HG03442 (cell line): Measurements from ENCODE around the gene ISOC1.

Experiments used
- ATAC-seq: cut with Tn5 transposase; IDR thresholded peaks from one replicate; pipeline ENCODE4 v1.9.1; 2021; ENCODE audit warnings: mild to moderate bottlenecking, moderate library complexity; ENCODE audit not compliant: unreplicated experiment

The ISOC1 gene

GRCh38 chr5:129094087-129094923 is at the start of gene ISOC1:
ISOC1 (plus strand) TSS chr5:129094749; CDS start chr5:129094767, 18 bp downstream.
- peak; percentile 86 for ATAC-seq

DNA sequence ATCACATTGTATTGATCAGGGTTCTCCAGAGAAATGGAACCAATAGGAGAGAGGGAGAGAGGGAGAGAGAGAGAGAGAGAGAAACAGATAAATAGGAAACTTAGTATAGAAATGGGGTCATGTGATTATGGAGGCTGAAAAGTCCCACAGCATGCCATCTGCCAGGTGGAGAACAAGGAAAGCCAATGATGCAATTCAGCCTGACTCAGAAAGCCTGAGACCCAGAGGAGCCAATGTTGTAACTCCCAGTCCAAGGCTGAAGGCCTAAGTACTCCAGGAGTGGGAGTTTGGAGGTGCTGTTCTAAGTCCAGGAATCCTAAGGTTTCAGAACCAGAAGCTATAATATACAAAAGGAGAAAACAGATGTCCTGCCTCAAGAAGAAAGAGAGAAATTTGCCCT is 48.4 kb upstream of the ISOC1 start:
- ATAC-seq, result no peak

- no peak for ATAC-seq
These were observed 46.0 kb upstream of the ISOC1 start for GRCh38 chr5:129048509-129048908.

DNA sequence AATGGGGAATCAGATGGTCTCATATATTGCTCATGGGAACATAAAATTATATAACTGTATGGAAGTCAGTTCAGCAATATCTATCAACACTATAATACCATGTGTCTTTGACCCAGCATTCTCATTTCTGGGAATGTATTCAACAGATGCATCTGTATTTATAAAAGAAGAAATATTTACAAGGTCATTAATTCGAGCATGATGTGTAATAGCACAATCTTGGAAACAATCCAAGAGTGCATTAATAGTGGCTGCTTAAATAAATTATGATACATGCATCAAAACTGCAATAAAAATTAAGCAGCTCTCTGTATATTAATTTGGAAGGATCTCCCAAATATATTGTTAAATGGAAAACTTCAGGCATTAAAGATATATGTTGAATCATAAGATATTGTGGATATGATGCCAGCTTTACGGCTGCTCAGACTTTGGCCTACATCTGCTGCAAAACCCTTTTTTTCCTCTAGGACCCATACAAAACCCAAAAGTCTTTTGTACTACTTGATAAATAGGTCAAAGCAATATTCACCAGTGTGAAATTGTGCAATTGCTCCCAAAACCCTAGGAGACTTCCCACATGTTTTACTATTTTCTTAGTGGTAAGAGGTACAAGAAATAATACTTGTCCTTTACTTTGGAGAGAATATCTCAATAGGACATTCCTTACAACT is 45.3 kb upstream of the ISOC1 start:
- no peak for ATAC-seq

DNA sequence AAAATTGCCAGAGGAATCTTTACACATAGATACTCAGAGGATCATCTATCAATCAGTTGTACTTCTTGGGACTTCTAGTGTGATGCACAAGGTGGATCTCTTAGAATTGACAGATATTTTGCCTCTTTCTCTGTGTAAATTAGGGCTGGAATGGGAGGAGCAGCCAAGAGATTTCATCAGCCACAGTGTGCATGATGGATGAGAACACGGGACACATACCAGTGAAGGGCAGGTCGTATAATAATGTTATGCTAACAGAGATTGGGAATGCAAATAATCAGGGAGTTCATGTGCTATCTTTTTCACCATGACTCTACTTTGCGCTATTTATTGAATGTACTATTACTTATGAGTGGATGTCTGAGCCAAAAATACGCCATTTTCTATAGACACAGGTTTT is 43.3 kb upstream of the ISOC1 start:
- ATAC-seq, result no peak

DNA sequence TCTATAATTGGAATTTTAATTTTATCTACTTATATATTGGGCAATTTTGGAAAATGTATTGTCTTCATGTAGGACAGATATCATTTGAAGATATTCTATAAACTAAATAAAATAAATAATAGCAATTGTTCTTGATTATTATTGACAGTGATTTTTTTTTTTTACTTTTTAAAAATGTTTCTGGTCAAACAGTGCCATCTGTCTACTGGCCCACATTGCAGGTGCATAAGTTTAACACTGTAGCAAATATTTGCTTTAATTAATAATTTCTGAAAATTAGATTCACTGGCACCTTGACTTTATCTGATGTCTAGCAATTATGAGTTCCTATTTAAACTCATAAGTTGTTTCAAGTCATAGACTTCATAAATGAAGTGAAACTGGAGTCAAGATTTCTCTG is 41.1 kb upstream of the ISOC1 start:
- no peak for ATAC-seq

- no peak for ATAC-seq
These were observed 37.2 kb upstream of the ISOC1 start for GRCh38 chr5:129057329-129057728.

GRCh38 chr5:129061849-129062248 is 32.7 kb upstream of the ISOC1 start:
- no peak for ATAC-seq

- no peak for ATAC-seq
These were observed 31.0 kb upstream of the ISOC1 start for GRCh38 chr5:129063483-129064113.

GRCh38 chr5:129065721-129066120 is 28.8 kb upstream of the ISOC1 start:
- ATAC-seq, result no peak

- no peak for ATAC-seq
These were observed 26.8 kb upstream of the ISOC1 start for GRCh38 chr5:129067745-129068144.

GRCh38 chr5:129069292-129069691 is 25.3 kb upstream of the ISOC1 start:
- no peak for ATAC-seq

DNA sequence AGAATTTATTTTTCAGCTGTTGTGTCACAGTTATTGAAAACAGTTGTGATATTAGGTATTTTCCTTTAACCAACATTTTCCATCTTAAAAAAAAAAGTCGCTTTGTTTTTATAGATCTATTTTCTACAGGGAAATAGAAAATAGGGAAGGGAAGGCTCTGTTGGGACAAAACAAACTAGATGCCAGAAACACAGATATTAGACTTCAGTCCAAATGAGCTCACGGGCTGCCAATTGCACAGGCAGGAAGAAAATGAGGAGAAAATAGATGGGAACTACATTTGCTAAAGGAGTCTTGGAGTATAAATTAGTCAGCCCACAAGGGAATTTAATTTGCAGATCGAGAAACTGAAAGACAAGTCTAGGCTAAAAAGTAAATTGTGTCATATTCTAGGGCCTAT is 21.4 kb upstream of the ISOC1 start:
- ATAC-seq, result no peak

GRCh38 chr5:129074903-129075302 is 19.6 kb upstream of the ISOC1 start:
- no peak for ATAC-seq

GRCh38 chr5:129077433-129078075 is 17.0 kb upstream of the ISOC1 start:
- no peak for ATAC-seq

GRCh38 chr5:129078247-129078646 is 16.3 kb upstream of the ISOC1 start:
- no peak for ATAC-seq

DNA sequence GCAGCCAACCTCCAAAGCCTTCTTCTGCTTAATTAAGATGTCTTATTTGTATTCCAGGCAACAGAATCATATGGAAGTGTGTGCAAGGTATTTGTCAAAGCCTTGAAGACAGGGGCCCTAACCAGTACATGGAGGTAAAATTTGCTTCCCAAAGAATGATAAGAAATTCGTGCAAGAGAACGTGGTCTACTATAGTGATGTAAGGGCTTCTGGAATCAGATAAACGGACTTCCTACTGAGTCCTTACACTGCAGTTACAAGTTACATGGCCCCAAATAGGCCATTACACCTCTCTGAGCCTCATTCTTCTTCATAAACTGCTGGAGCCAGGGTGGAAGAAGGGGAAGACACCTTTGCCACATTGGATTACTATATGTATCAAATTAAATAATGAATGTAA is 15.9 kb upstream of the ISOC1 start:
- ATAC-seq, result no peak

DNA sequence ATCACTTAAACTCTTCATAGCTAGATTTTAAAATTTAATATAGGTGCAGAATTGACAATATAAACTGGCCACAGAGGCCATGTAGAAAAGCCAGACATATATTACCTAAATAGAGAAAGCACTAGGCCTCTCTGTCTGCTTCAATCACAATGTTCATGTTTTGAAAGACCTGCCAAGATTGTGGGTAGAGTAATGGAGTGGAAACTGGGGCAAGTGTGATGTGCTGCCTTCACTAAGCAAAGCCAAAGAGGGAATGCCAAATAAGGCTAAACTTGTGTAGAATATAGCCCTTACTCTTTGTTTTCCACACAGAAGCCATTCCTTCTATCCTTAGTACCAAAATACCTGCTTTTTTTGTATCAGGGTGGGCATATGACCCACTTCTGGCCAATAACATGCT is 15.1 kb upstream of the ISOC1 start:
- no peak for ATAC-seq

DNA sequence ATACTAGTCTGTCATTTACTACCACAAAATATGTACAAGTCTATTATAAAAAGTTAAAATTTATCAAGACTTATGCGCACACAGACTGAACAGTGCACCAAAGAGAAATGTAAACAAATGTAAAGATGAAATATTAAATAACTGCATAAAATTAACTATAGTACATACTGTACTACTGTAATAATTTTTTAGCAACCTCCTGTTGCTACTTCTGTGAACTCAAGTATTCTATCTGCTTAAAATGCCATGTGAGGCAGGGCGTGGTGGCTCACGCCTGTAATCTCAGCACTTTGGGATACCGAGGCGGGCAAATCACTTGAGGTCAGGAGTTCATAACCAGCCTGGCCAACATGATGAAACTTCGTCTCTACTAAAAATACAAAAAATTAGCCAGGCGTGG is 13.8 kb upstream of the ISOC1 start:
- no peak for ATAC-seq

DNA sequence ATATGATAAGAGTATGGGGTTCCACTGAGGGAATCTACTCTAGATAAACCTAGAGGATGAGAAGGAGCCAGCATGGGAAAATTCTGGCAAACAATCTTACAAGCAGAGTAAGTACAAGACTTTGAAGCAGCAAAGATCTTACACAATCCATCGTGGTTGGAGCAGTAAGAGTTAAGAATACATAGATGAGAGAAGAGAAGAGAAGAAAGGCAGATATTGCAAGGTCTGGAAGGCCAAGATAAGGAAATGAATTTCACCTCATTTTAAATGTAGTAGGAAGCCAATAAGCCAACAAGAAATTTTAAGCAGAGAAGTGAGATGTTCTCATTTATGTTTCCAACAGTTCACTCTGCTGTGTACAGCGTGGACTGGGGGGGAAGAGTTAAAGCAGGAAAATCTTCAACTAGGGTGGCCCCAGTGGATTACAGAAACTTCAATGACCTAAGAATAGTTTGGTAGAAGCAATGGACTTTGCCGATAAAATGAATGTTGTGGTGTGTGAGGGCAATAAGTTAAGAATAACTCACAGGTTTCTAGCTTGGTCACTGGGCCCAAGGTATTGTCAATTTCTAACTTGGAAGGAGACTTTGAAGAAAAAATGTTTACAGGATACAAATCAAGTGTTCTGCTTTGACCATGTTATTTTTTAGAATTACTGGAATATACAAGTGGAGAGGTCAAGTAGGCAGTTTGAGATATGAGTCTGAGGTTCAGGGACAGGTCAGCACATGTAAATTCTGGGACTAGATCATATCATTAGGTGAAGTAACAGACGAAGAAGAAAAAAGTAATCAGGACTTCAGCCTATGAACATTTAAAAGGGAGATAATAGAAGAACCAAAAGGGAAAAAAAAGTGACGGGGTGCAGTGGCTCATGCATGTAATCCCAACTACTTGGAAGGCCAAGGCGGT is 12.1 kb upstream of the ISOC1 start:
- no peak for ATAC-seq
